D341Med (cell line): ENCODE data around the gene INSYN1.

Experiments used
- DNase-seq: peaks from one replicate; pipeline ENCODE4 v3.0.0; 2012; ENCODE audit warnings: low spot score

The INSYN1 gene

GRCh38 chr15:73773428-73773827, 20.3 kb upstream of the INSYN1 start:
- no peak for DNase-seq

GRCh38 chr15:73771385-73772045, 18.4 kb upstream of the INSYN1 start:
- no peak for DNase-seq

GRCh38 chr15:73770050-73770449, 16.9 kb upstream of the INSYN1 start:
- no peak for DNase-seq

GRCh38 chr15:73767806-73768501, 14.8 kb upstream of the INSYN1 start:
- DNase-seq, result no peak

GRCh38 chr15:73766598-73766997, 13.4 kb upstream of the INSYN1 start:
- DNase-seq, result no peak

- DNase-seq, result no peak
Observed at GRCh38 chr15:73765778-73766177, 12.6 kb upstream of the INSYN1 start.

GRCh38 chr15:73763931-73764330, 10.8 kb upstream of the INSYN1 start:
- no peak for DNase-seq

GRCh38 chr15:73760330-73761329, 7.5 kb upstream of the INSYN1 start:
- DNase-seq, result no peak

- DNase-seq, result no peak
Observed at GRCh38 chr15:73758461-73758860, 5.3 kb upstream of the INSYN1 start.

GRCh38 chr15:73757571-73757970, 4.4 kb upstream of the INSYN1 start:
- DNase-seq, result no peak

- DNase-seq, result no peak
Observed at GRCh38 chr15:73756947-73757513, 3.9 kb upstream of the INSYN1 start.

- no peak for DNase-seq
Observed at GRCh38 chr15:73756390-73756789, 3.2 kb upstream of the INSYN1 start.

GRCh38 chr15:73755946-73756345, 2.8 kb upstream of the INSYN1 start:
- no peak for DNase-seq

GRCh38 chr15:73755481-73755880, 2.3 kb upstream of the INSYN1 start:
- no peak for DNase-seq

- no peak for DNase-seq
Observed at GRCh38 chr15:73754461-73754860, 1.3 kb upstream of the INSYN1 start.

GRCh38 chr15:73752806-73753193, 351 bp downstream of the INSYN1 start:
- peak; percentile 80 for DNase-seq

- peak; percentile 62 for DNase-seq
Observed at GRCh38 chr15:73751899-73752805, 999 bp downstream of the INSYN1 start.

- no peak for DNase-seq
Observed at GRCh38 chr15:73751511-73751898, 1.6 kb downstream of the INSYN1 start.

- DNase-seq, result no peak
Observed at GRCh38 chr15:73750951-73751350, 2.2 kb downstream of the INSYN1 start.

GRCh38 chr15:73750438-73750837, 2.7 kb downstream of the INSYN1 start:
- DNase-seq, result no peak

- no peak for DNase-seq
Observed at GRCh38 chr15:73749971-73750370, 3.2 kb downstream of the INSYN1 start.
